Transverse colon (tissue), 4 donors: ENCODE data around the gene ARHGAP10. TPM values are rescaled to one million over a fixed set of nuclear protein-coding genes. Genes with fewer than 3 reads are reported as not detected.

Source experiments
- DNase-seq: peaks from one replicate; pipeline ENCODE4 v3.0.0-alpha.2; 2019
- H3K27ac ChIP-seq, 4 donors: fragments of 200-600 bp; sonication (generic); 2 replicates each; pipeline ENCODE4 v1.5.1; 2016 to 2018; ENCODE audit warnings: inconsistent platforms in 4 of 4
- H3K27me3 ChIP-seq: fragments of 200-600 bp; sonication (generic); 2 replicates; pipeline ENCODE4 v1.5.1; 2017; ENCODE audit warnings: inconsistent platforms
- H3K36me3 ChIP-seq, 4 donors: fragments of 200-600 bp; sonication (generic); 2 replicates each; pipeline ENCODE4 v1.5.1; 2017 to 2019; ENCODE audit warnings: inconsistent platforms in 4 of 4
- H3K4me1 ChIP-seq, 4 donors: fragments of 200-600 bp; sonication (generic); 2 replicates each; pipeline ENCODE4 v1.5.1; 2017 to 2020; ENCODE audit warnings: inconsistent platforms in 4 of 4
- H3K4me3 ChIP-seq, 4 donors: fragments of 200-600 bp; sonication (generic); 1 replicate in 1 of 4; 2 replicates in 3 of 4; pipeline versions ENCODE4 v1.5.1 to v1.6.1; 2017 to 2019; ENCODE audit warnings: inconsistent platforms in 4 of 4
- H3K9me3 ChIP-seq, 2 donors: fragments of 200-600 bp; sonication (generic); 2 replicates each; pipeline ENCODE4 v1.5.1; 2017 to 2019; ENCODE audit warnings: inconsistent platforms in 2 of 2
- EP300 ChIP-seq: sonication (generic); formaldehyde crosslinking; IDR thresholded peaks from one replicate; pipeline ENCODE4 v1.6.1; 2017; ENCODE audit warnings: antibody characterized with exemption, low read depth
- POLR2A ChIP-seq: fragments of 450-650 bp; IDR thresholded peaks from one replicate; pipeline ENCODE4 v1.6.1; 2016; ENCODE audit warnings: antibody characterized with exemption, mild to moderate bottlenecking, moderate library complexity
- POLR2AphosphoS5 ChIP-seq, 3 donors: sonication (generic); formaldehyde crosslinking; IDR thresholded peaks; one replicate each; pipeline ENCODE4 v1.6.1; 2016; ENCODE audit warnings: antibody characterized with exemption in 3 of 3
- WGBS, 2 donors: methylation state at CpG; one replicate each; pipeline ENCODE4 v1.1.5; 2018; ENCODE audit warnings: low coverage in 1 of 2; 5-methylcytosine and 5-hydroxymethylcytosine counted together
- in situ Hi-C, 4 donors: fragments of 200-750 bp; cut with MboI; loops; one replicate each; pipeline versions ENCODE4 v1.15.0 to v1.15.1; 2017; ENCODE audit warnings: low sequenced_read_pairs in 3 of 4, low pct_ligation_motif_present in 1 of 4, low pct_unique_long_range_greater_than_20kb in 1 of 4
- intact Hi-C: fragments of 100-400 bp; cut with DNase I; formaldehyde crosslinking; loops from one replicate; pipeline ENCODE4 v1.15.1; 2023; ENCODE audit warnings: low total_unique reads
- total RNA-seq, 4 donors: library from RNA; depleted of rRNA; stranded (reverse); fragments of >200 nt; gene quantifications; one replicate each; pipeline ENCODE4 v1.1.0, GENCODE V29; 2016
- TF ChIP-seq, protein P1 (sequence below), 5 experiments: fragments of 200-600 bp in 3 of 5; fragments of 450-650 bp in 2 of 5; sonication (generic) in 3 of 5; IDR thresholded peaks; 1 replicate in 2 of 5; 2 replicates in 3 of 5; pipeline ENCODE4 v1.5.1; 2016 to 2017; ENCODE audit warnings: antibody characterized with exemption in 5 of 5, inconsistent platforms in 3 of 5, mild to moderate bottlenecking in 2 of 5, moderate library complexity in 1 of 5

ARHGAP10 gene
- total RNA-seq, 4 donors from 2014 or later: 14.7 to 27.3 (median 22.9) TPM

- WGBS, 2 donors: 63 to 67% methylated on average over 1 of the region's 1 CpG
- Histone ChIP-seq H3K9me3 (no peaks in the 10 kb centered on the region), H3K27ac (no peak overlapping the region), H3K27me3 (no peaks in the 10 kb centered on the region), H3K4me3 (no peak overlapping the region), H3K4me1 (peaks cover 0 to 9% (median 0%) of the 10 kb centered on the region in 4 donors), H3K36me3 (no peaks in the 10 kb centered on the region)
- TF ChIP-seq, protein P1, sequence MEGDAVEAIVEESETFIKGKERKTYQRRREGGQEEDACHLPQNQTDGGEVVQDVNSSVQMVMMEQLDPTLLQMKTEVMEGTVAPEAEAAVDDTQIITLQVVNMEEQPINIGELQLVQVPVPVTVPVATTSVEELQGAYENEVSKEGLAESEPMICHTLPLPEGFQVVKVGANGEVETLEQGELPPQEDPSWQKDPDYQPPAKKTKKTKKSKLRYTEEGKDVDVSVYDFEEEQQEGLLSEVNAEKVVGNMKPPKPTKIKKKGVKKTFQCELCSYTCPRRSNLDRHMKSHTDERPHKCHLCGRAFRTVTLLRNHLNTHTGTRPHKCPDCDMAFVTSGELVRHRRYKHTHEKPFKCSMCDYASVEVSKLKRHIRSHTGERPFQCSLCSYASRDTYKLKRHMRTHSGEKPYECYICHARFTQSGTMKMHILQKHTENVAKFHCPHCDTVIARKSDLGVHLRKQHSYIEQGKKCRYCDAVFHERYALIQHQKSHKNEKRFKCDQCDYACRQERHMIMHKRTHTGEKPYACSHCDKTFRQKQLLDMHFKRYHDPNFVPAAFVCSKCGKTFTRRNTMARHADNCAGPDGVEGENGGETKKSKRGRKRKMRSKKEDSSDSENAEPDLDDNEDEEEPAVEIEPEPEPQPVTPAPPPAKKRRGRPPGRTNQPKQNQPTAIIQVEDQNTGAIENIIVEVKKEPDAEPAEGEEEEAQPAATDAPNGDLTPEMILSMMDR (IDR thresholded peaks at IDR 0.05): no peak
- TF ChIP-seq POLR2AphosphoS5 (IDR thresholded peaks at IDR 0.05) (no peak), EP300 (no peak), POLR2A (no peak)
- DNase-seq: no peak
- intact Hi-C loops: no loop called here
- in situ Hi-C loops: no loop called here
Measured at GRCh38 chr4:147696866-147697265, 35.0 kb upstream of the ARHGAP10 start.

- intact Hi-C loops (no loop called here), in situ Hi-C loops (loop anchor here in 2 of 4 donors (5.0 kb wide), 1 partner anchor 162 kb away; no protein-coding TSS in a partner anchor)
- no peak for DNase-seq
- Histone ChIP-seq H3K36me3 (no peaks in the 10 kb centered on the region), H3K4me3 (no peak overlapping the region), H3K27ac (no peak overlapping the region), H3K27me3 (no peaks in the 10 kb centered on the region), H3K9me3 (no peaks in the 10 kb centered on the region), H3K4me1 (no peaks in the 10 kb centered on the region)
- TF ChIP-seq POLR2A (no peak), EP300 (no peak), POLR2AphosphoS5 (IDR thresholded peaks at IDR 0.05) (no peak)
- TF ChIP-seq, protein P1 (IDR thresholded peaks at IDR 0.05): no peak
- 47 to 53% methylated on average over 1 of the region's 1 CpG for WGBS, 2 donors
Measured at GRCh38 chr4:147704846-147705245, 27.0 kb upstream of the ARHGAP10 start.

DNA sequence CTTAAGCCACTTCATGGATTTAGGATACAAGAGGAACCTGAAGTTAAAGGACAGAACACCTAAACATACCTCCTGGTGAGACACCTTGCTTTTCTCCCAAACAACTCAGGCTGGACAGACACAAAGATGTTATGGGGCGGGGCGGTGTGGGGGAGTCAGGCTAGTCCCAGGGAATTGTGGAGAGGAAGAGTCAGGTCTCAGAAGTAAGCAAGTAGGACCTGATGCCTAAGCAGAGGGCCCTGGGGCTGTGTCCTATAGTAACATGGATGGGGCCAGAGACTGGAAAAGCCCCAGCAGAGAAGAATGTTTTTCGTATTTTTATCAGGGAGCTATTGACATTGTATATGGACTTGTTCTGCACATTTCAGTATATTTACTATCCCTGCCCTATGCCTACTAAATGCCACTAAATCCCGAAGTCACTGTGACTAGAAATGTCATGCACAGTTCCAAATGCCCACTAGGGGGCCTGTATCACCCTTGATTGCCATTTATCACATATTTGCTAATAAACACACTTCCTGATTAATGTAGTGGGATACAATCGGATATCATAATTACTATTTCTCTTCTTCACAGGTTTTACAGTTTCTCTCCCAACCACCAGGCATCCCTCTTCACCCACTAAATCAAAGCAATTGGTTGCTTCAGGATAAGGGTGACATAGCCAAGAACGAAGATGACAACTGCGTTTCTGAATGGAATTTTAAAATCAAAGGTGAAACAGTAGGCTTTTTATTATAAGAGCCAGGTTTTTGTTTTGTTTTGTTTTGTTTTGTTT is 23.8 kb upstream of the ARHGAP10 start:
- intact Hi-C loops (loop anchor here (2.0 kb wide), 1 partner anchor 161 kb away; no protein-coding TSS in a partner anchor), in situ Hi-C loops (loop anchor here in 2 of 4 donors (5.0 kb wide), 1 partner anchor 159 kb away; no protein-coding TSS in a partner anchor)
- 34 to 47% methylated on average over 3 to 7 of the region's 7 CpGs for WGBS, 2 donors

GRCh38 chr4:147709999-147710398 is 21.9 kb upstream of the ARHGAP10 start:
- no peaks in the 10 kb centered on the region for H3K4me1 ChIP-seq
- in situ Hi-C loops (loop anchor here (5.0 kb wide), 1 partner anchor 157 kb away; no protein-coding TSS in a partner anchor), intact Hi-C loops (loop anchor here (2.0 kb wide), 1 partner anchor 159 kb away; no protein-coding TSS in a partner anchor)
- no peaks in the 10 kb centered on the region for H3K36me3 ChIP-seq
- no peak overlapping the region for H3K27ac ChIP-seq
- TF ChIP-seq EP300 (no peak), POLR2A (no peak), POLR2AphosphoS5 (IDR thresholded peaks at IDR 0.05) (no peak)
- H3K27me3 ChIP-seq: no peaks in the 10 kb centered on the region
- WGBS, 2 donors: 99 to 100% methylated on average over 3 to 5 of the region's 5 CpGs
- no peak for DNase-seq
- H3K4me3 ChIP-seq: no peak overlapping the region
- no peaks in the 10 kb centered on the region for H3K9me3 ChIP-seq

More for the DNA sequence above, 23.8 kb upstream of the ARHGAP10 start:
- H3K4me3 ChIP-seq: no peak overlapping the region
- no peaks in the 10 kb centered on the region for H3K36me3 ChIP-seq
- no peaks in the 10 kb centered on the region for H3K4me1 ChIP-seq
- no peak for TF ChIP-seq POLR2AphosphoS5 (IDR thresholded peaks at IDR 0.05)
- TF ChIP-seq EP300: no peak
- no peak for TF ChIP-seq POLR2A
- TF ChIP-seq, protein P1 (IDR thresholded peaks at IDR 0.05): peak; percentile 84 to 93 (median 90)
- H3K27me3 ChIP-seq: no peaks in the 10 kb centered on the region
- no peaks in the 10 kb centered on the region for H3K9me3 ChIP-seq
- H3K27ac ChIP-seq: no peak overlapping the region
- peak; percentile 33 for DNase-seq
